ENCODE results near the gene KANSL1.

Gene KANSL1

GRCh38 chr17:45994987-45995386 lies 198.2 kb downstream of the KANSL1 start:
- no peak overlapping the region for H3K27ac ChIP-seq
- H3K4me1 ChIP-seq: no peaks in the 10 kb centered on the region
- H3K4me3 ChIP-seq: no peak overlapping the region
- H3K9ac ChIP-seq: no peak overlapping the region
- TF ChIP-seq Cebpa-rat (IDR thresholded peaks at IDR 0.05): no peak
- no peaks in the 10 kb centered on the region for H3K9me3 ChIP-seq
- H3K36me3 ChIP-seq: no peaks in the 10 kb centered on the region
- H3K4me2 ChIP-seq: no peak overlapping the region
- H4K20me1 ChIP-seq: no peaks in the 10 kb centered on the region
- no peaks in the 10 kb centered on the region for H3K27me3 ChIP-seq

GRCh38 chr17:45993962-45994627 lies 199.1 kb downstream of the KANSL1 start:
- Histone ChIP-seq H3K9me3 (no peaks in the 10 kb centered on the region), H3K27me3 (no peaks in the 10 kb centered on the region), H3K9ac (no peak overlapping the region), H3K4me1 (no peaks in the 10 kb centered on the region), H4K20me1 (no peaks in the 10 kb centered on the region), H3K4me3 (no peak overlapping the region), H3K27ac (no peak overlapping the region), H3K4me2 (no peak overlapping the region), H3K36me3 (no peaks in the 10 kb centered on the region)
- TF ChIP-seq Cebpa-rat (IDR thresholded peaks at IDR 0.05): no peak

- H3K27ac ChIP-seq: no peak overlapping the region
- no peak for TF ChIP-seq Cebpa-rat (IDR thresholded peaks at IDR 0.05)
- H3K9me3 ChIP-seq: no peaks in the 10 kb centered on the region
- peaks cover 1% of the 10 kb centered on the region; the same call in 1 of the 2 replicates for H3K4me1 ChIP-seq
- no peaks in the 10 kb centered on the region for H3K36me3 ChIP-seq
- H3K27me3 ChIP-seq: no peaks in the 10 kb centered on the region
- H3K4me3 ChIP-seq: no peak overlapping the region
- H4K20me1 ChIP-seq: no peaks in the 10 kb centered on the region
- H3K9ac ChIP-seq: no peak overlapping the region
- H3K4me2 ChIP-seq: no peak overlapping the region
Measured at GRCh38 chr17:45992904-45993303, 200.3 kb downstream of the KANSL1 start.

DNA sequence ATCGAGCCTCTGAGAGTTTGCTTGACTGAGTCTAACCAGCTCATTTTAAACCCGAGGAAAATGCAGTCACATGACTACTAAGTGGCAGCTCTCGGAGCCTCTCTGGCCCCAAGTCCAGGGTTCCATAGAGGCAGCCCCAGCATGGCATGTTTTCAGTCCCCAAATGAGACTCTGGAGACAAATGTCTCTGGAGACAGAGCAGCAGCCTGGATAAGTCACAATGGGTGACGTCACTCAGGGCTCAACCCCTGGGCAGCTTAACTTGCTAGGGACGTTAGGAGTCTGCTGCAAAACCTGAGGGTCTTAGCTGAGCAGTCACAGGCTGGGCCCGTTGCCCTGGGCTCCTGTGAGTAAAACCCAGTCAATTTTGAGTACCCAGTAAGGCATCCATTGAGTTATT lies 201.1 kb downstream of the KANSL1 start:
- Histone ChIP-seq H3K36me3 (no peaks in the 10 kb centered on the region), H3K27me3 (no peaks in the 10 kb centered on the region), H4K20me1 (no peaks in the 10 kb centered on the region), H3K4me2 (no peak overlapping the region), H3K4me1 (peaks cover 7% of the 10 kb centered on the region), H3K9ac (no peak overlapping the region), H3K4me3 (no peak overlapping the region), H3K9me3 (no peaks in the 10 kb centered on the region), H3K27ac (no peak overlapping the region)
- TF ChIP-seq Cebpa-rat (IDR thresholded peaks at IDR 0.05): no peak

DNA sequence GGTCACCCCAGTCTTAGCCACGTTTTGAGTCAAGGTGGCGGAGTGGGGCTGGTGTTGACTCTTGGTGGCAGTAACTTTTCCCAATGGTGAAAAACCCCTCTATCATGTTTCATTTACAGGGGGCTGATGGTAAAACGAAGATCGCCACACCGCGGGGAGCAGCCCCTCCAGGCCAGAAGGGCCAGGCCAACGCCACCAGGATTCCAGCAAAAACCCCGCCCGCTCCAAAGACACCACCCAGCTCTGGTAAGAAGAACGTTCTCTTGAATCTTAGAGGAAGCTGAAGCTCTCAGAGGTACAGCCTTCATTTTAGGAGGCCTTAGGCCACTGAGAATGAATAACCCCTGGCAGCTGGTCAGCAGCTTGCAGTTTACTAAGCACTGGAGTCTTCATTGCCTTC lies 201.9 kb downstream of the KANSL1 start:
- no peaks in the 10 kb centered on the region for H3K36me3 ChIP-seq
- no peaks in the 10 kb centered on the region for H3K27me3 ChIP-seq
- TF ChIP-seq Cebpa-rat (IDR thresholded peaks at IDR 0.05): no peak
- H3K4me1 ChIP-seq: peaks cover 7% of the 10 kb centered on the region
- no peak overlapping the region for H3K27ac ChIP-seq
- no peaks in the 10 kb centered on the region for H4K20me1 ChIP-seq
- no peaks in the 10 kb centered on the region for H3K9me3 ChIP-seq
- H3K9ac ChIP-seq: no peak overlapping the region
- no peak overlapping the region for H3K4me3 ChIP-seq
- H3K4me2 ChIP-seq: no peak overlapping the region

GRCh38 chr17:45990886-45991285 lies 202.3 kb downstream of the KANSL1 start:
- Histone ChIP-seq H3K4me1 (peaks cover 7% of the 10 kb centered on the region), H3K9me3 (no peaks in the 10 kb centered on the region), H4K20me1 (no peaks in the 10 kb centered on the region), H3K4me3 (no peak overlapping the region), H3K27me3 (no peaks in the 10 kb centered on the region), H3K27ac (no peak overlapping the region), H3K9ac (no peak overlapping the region), H3K4me2 (no peak overlapping the region), H3K36me3 (no peaks in the 10 kb centered on the region)
- no peak for TF ChIP-seq Cebpa-rat (IDR thresholded peaks at IDR 0.05)

GRCh38 chr17:45989759-45990158 lies 203.5 kb downstream of the KANSL1 start:
- Histone ChIP-seq H3K4me1 (peaks cover 7% of the 10 kb centered on the region), H3K27me3 (no peaks in the 10 kb centered on the region), H3K27ac (no peak overlapping the region), H3K9ac (no peak overlapping the region), H3K36me3 (no peaks in the 10 kb centered on the region), H4K20me1 (no peaks in the 10 kb centered on the region), H3K9me3 (no peaks in the 10 kb centered on the region), H3K4me3 (no peak overlapping the region), H3K4me2 (no peak overlapping the region)
- no peak for TF ChIP-seq Cebpa-rat (IDR thresholded peaks at IDR 0.05)

DNA sequence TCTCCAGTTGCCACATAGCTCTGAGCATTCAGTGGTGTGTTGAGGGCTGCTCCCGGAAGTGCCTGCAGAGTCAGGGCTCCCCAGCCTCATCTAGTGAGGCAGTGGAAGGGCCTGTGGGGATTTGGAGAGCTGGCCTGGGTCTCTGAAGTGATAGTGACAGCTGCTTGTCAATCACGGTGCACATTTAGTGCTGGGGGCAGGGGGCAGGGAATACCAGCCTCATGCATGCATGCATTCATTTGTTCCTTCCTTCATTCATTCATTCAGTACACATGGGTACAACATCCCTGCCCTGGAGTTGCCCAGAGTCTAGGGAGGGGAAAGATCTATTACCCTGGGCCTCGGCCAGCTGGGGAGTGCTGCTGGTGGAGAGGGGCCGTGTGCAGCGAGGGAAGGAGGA lies 205.5 kb downstream of the KANSL1 start:
- Histone ChIP-seq H3K27ac (no peak overlapping the region), H3K9me3 (no peaks in the 10 kb centered on the region), H3K36me3 (no peaks in the 10 kb centered on the region), H3K4me1 (peaks cover 7% of the 10 kb centered on the region), H3K9ac (no peak overlapping the region), H3K4me3 (no peak overlapping the region), H3K4me2 (no peak overlapping the region), H3K27me3 (no peaks in the 10 kb centered on the region), H4K20me1 (no peaks in the 10 kb centered on the region)
- TF ChIP-seq Cebpa-rat (IDR thresholded peaks at IDR 0.05): no peak

GRCh38 chr17:45986056-45986455 lies 207.2 kb downstream of the KANSL1 start:
- H3K4me2 ChIP-seq: no peak overlapping the region
- TF ChIP-seq Cebpa-rat (IDR thresholded peaks at IDR 0.05): no peak
- no peak overlapping the region for H3K9ac ChIP-seq
- H3K4me1 ChIP-seq: peaks cover 7% of the 10 kb centered on the region
- H3K27me3 ChIP-seq: no peaks in the 10 kb centered on the region
- H3K36me3 ChIP-seq: no peaks in the 10 kb centered on the region
- no peak overlapping the region for H3K27ac ChIP-seq
- H3K4me3 ChIP-seq: no peak overlapping the region
- H3K9me3 ChIP-seq: no peaks in the 10 kb centered on the region
- no peaks in the 10 kb centered on the region for H4K20me1 ChIP-seq

- Histone ChIP-seq H3K9ac (no peak overlapping the region), H3K4me3 (no peak overlapping the region), H3K4me1 (peaks cover 7% of the 10 kb centered on the region), H3K9me3 (no peaks in the 10 kb centered on the region), H3K27me3 (no peaks in the 10 kb centered on the region), H3K4me2 (no peak overlapping the region), H4K20me1 (no peaks in the 10 kb centered on the region), H3K27ac (no peak overlapping the region), H3K36me3 (no peaks in the 10 kb centered on the region)
- no peak for TF ChIP-seq Cebpa-rat (IDR thresholded peaks at IDR 0.05)
Measured at GRCh38 chr17:45985447-45985846, 207.8 kb downstream of the KANSL1 start.

GRCh38 chr17:45984368-45984767 lies 208.9 kb downstream of the KANSL1 start:
- Histone ChIP-seq H3K27ac (no peak overlapping the region), H4K20me1 (no peaks in the 10 kb centered on the region), H3K27me3 (no peaks in the 10 kb centered on the region), H3K9me3 (no peaks in the 10 kb centered on the region), H3K4me2 (no peak overlapping the region), H3K4me1 (peaks cover 7% of the 10 kb centered on the region), H3K36me3 (no peaks in the 10 kb centered on the region), H3K4me3 (no peak overlapping the region), H3K9ac (no peak overlapping the region)
- TF ChIP-seq Cebpa-rat (IDR thresholded peaks at IDR 0.05): no peak

Measured in BLaER1 (cell line).